Measurements from ENCODE around the gene WNT7B.
"Not testable (repeated sequence)": the region's sequence is repeated elsewhere in the genome, so short reads cannot be mapped to it uniquely, and the experiment has no call there.

The WNT7B gene

GRCh38 chr22:46008291-46008690, 31.3 kb upstream of the WNT7B start:
- no peak for DNase-seq (ENCODE audit: low read depth)

- no peak for DNase-seq (ENCODE audit: low read depth)
These were observed 30.9 kb upstream of the WNT7B start for GRCh38 chr22:46007848-46008261.

- DNase-seq (ENCODE audit: low read depth), result no peak
These were observed 30.3 kb upstream of the WNT7B start for GRCh38 chr22:46007003-46007847.

GRCh38 chr22:46006379-46007002, 29.5 kb upstream of the WNT7B start:
- DNase-seq (ENCODE audit: low read depth), result no peak

- not testable (repeated sequence) for DNase-seq (ENCODE audit: low read depth)
These were observed 28.2 kb upstream of the WNT7B start for GRCh38 chr22:46005116-46005705.

GRCh38 chr22:46004105-46004866, 27.3 kb upstream of the WNT7B start:
- no peak for DNase-seq (ENCODE audit: low read depth)

GRCh38 chr22:46003271-46004091, 26.5 kb upstream of the WNT7B start:
- DNase-seq (ENCODE audit: low read depth), result no peak

GRCh38 chr22:46002757-46003270, 25.9 kb upstream of the WNT7B start:
- no peak for DNase-seq (ENCODE audit: low read depth)

- DNase-seq (ENCODE audit: low read depth), result no peak
These were observed 24.6 kb upstream of the WNT7B start for GRCh38 chr22:46001426-46002106.

GRCh38 chr22:46001046-46001425, 24.1 kb upstream of the WNT7B start:
- no peak for DNase-seq (ENCODE audit: low read depth)

GRCh38 chr22:46000081-46001027, 23.4 kb upstream of the WNT7B start:
- DNase-seq (ENCODE audit: low read depth), result no peak

GRCh38 chr22:45999379-45999971, 22.5 kb upstream of the WNT7B start:
- no peak for DNase-seq (ENCODE audit: low read depth)

- no peak for DNase-seq (ENCODE audit: low read depth)
These were observed 21.8 kb upstream of the WNT7B start for GRCh38 chr22:45998638-45999378.

- no peak for DNase-seq (ENCODE audit: low read depth)
These were observed 21.0 kb upstream of the WNT7B start for GRCh38 chr22:45997777-45998637.

- peak; percentile 88 for DNase-seq (ENCODE audit: low read depth)
These were observed 20.3 kb upstream of the WNT7B start for GRCh38 chr22:45997077-45997776.

- DNase-seq (ENCODE audit: low read depth), result no peak
These were observed 19.5 kb upstream of the WNT7B start for GRCh38 chr22:45996241-45997076.
